ENCODE results near the gene CACTIN.

Gene CACTIN

GRCh38 chr19:3627351-3627723 lies 747 bp upstream of the CACTIN start:
- DNase-seq (ENCODE audit: low read depth) = no peak

GRCh38 chr19:3625996-3626472 lies 556 bp downstream of the CACTIN start:
- DNase-seq (ENCODE audit: low read depth) = peak; percentile 12

- no peak for DNase-seq (ENCODE audit: low read depth)
These were observed 2.9 kb downstream of the CACTIN start for GRCh38 chr19:3623716-3624115.

- DNase-seq (ENCODE audit: low read depth) = no peak
These were observed 4.4 kb downstream of the CACTIN start for GRCh38 chr19:3622224-3622623.

- DNase-seq (ENCODE audit: low read depth) = no peak
These were observed 4.9 kb downstream of the CACTIN start for GRCh38 chr19:3621689-3622088.

GRCh38 chr19:3620817-3621547 lies 5.6 kb downstream of the CACTIN start:
- DNase-seq (ENCODE audit: low read depth) = no peak

GRCh38 chr19:3620145-3620816 lies 6.3 kb downstream of the CACTIN start:
- DNase-seq (ENCODE audit: low read depth) = no peak

GRCh38 chr19:3619631-3620012 lies 7.0 kb downstream of the CACTIN start:
- DNase-seq (ENCODE audit: low read depth) = no peak

GRCh38 chr19:3618811-3619630 lies 7.6 kb downstream of the CACTIN start:
- no peak for DNase-seq (ENCODE audit: low read depth)

- peak; percentile 28 for DNase-seq (ENCODE audit: low read depth)
These were observed 8.3 kb downstream of the CACTIN start for GRCh38 chr19:3618144-3618810.

- no peak for DNase-seq (ENCODE audit: low read depth)
These were observed 9.1 kb downstream of the CACTIN start for GRCh38 chr19:3617463-3617862.

- DNase-seq (ENCODE audit: low read depth) = no peak
These were observed 11.0 kb downstream of the CACTIN start for GRCh38 chr19:3615524-3616135.

GRCh38 chr19:3614858-3615505 lies 11.6 kb downstream of the CACTIN start:
- DNase-seq (ENCODE audit: low read depth) = no peak

GRCh38 chr19:3613818-3614661 lies 12.6 kb downstream of the CACTIN start:
- no peak for DNase-seq (ENCODE audit: low read depth)

GRCh38 chr19:3612901-3613741 lies 13.5 kb downstream of the CACTIN start:
- no peak for DNase-seq (ENCODE audit: low read depth)

GRCh38 chr19:3612330-3612729 lies 14.3 kb downstream of the CACTIN start:
- DNase-seq (ENCODE audit: low read depth) = no peak

GRCh38 chr19:3611841-3612240 lies 14.7 kb downstream of the CACTIN start:
- DNase-seq (ENCODE audit: low read depth) = no peak

- DNase-seq (ENCODE audit: low read depth) = no peak
These were observed 15.6 kb downstream of the CACTIN start for GRCh38 chr19:3610745-3611717.
